H1 (cell line): ENCODE results near the gene ATPAF1. TPM values are rescaled to one million over a fixed set of nuclear protein-coding genes. Genes with fewer than 3 reads are reported as not detected.

ENCODE experiments used
- CTCF ChIA-PET: fragments of 300-600 bp; sonication (Branson Sonifier 250); formaldehyde crosslinking; loops from one replicate; lab custom pipeline; 2021; ENCODE audit not compliant: partially characterized antibody; lab: Charles Lee
- POLR2A ChIA-PET: fragments of 300-600 bp; sonication (Branson Sonifier 250); formaldehyde crosslinking; loops from one replicate; lab custom pipeline; 2021; ENCODE audit warnings: inconsistent platforms; ENCODE audit not compliant: partially characterized antibody; lab: Charles Lee
- DNase-seq, 2 experiments: peaks; one replicate each; pipeline versions ENCODE4 v3.0.0 to v3.0.0-alpha.2; 2010 to 2022; ENCODE audit warnings: low spot score in 2 of 2, low read depth in 1 of 2, mixed read lengths in 1 of 2
- FAIRE-seq: peaks from 2 replicates; lab custom pipeline; 2011; peaks lifted over from hg19 to GRCh38; lab: Jason Lieb, UNC
- H2AFZ ChIP-seq: 2 replicates; pipeline ENCODE4 v1.8.1; 2012; ENCODE audit warnings: low read length, inconsistent platforms
- H2AK5ac ChIP-seq: 2 replicates; pipeline ENCODE4 v1.6.1; 2013; ENCODE audit warnings: low read depth, low read length
- H2BK120ac ChIP-seq: replicated peaks from 2 replicates; pipeline ENCODE3; 2013; ENCODE audit warnings: low read depth, low read length, inconsistent platforms
- H2BK12ac ChIP-seq: 2 replicates; pipeline ENCODE4 v1.6.1; 2013; ENCODE audit warnings: low read depth, low read length
- H2BK15ac ChIP-seq: 2 replicates; pipeline ENCODE4 v1.6.1; 2013; ENCODE audit warnings: low read length
- H2BK20ac ChIP-seq: 2 replicates; pipeline ENCODE4 v1.6.1; 2013; ENCODE audit warnings: low read length
- H2BK5ac ChIP-seq: 2 replicates; pipeline ENCODE4 v1.6.1; 2013; ENCODE audit warnings: low read depth, low read length
- H3K14ac ChIP-seq: 2 replicates; pipeline ENCODE4 v1.6.1; 2013; ENCODE audit warnings: inconsistent platforms; ENCODE audit not compliant: insufficient read length
- H3K18ac ChIP-seq: 2 replicates; pipeline ENCODE4 v1.6.1; 2013; ENCODE audit warnings: low read length; ENCODE audit errors: extremely low read depth
- H3K23ac ChIP-seq: 2 replicates; pipeline ENCODE4 v1.6.1; 2013; ENCODE audit warnings: inconsistent platforms; ENCODE audit not compliant: insufficient read length
- H3K23me2 ChIP-seq: 2 replicates; pipeline ENCODE4 v1.6.1; 2013; ENCODE audit warnings: low read depth, low read length
- H3K27ac ChIP-seq: 2 replicates; pipeline ENCODE4 v1.6.1; 2011; ENCODE audit warnings: low read depth, low read length, inconsistent platforms
- H3K27me3 ChIP-seq, 4 experiments: replicated peaks in 1 of 4; 1 replicate in 1 of 4; 2 replicates in 3 of 4; pipeline versions ENCODE4 v1.6.1 to v1.8.1; 2011 to 2013; ENCODE audit warnings: low read length in 3 of 4, mild to moderate bottlenecking in 3 of 4, inconsistent platforms in 2 of 4, mixed read lengths in 2 of 4, moderate library complexity in 1 of 4; ENCODE audit not compliant: control insufficient read depth in 3 of 4, insufficient read depth in 3 of 4; ENCODE audit errors: extremely low read depth in 1 of 4
- H3K36me3 ChIP-seq, 4 experiments: 2 replicates each; pipeline versions ENCODE4 v1.6.1 to v1.8.1; 2011 to 2013; ENCODE audit warnings: mild to moderate bottlenecking in 4 of 4, low read length in 3 of 4, moderate library complexity in 2 of 4, control low read depth in 1 of 4, inconsistent platforms in 1 of 4; ENCODE audit not compliant: insufficient read depth in 4 of 4, control insufficient read depth in 2 of 4
- H3K4ac ChIP-seq: replicated peaks from 2 replicates; pipeline ENCODE3; 2013; ENCODE audit warnings: low read length, low read depth, mixed read lengths, inconsistent platforms; ENCODE audit not compliant: insufficient read length
- H3K4me1 ChIP-seq, 4 experiments: replicated peaks in 1 of 4; 1 replicate in 1 of 4; 2 replicates in 3 of 4; pipeline versions ENCODE4 v1.6.1 to v1.8.1; 2011 to 2013; ENCODE audit warnings: low read length in 3 of 4, inconsistent platforms in 2 of 4, mixed read lengths in 1 of 4; ENCODE audit not compliant: insufficient read depth in 4 of 4, control insufficient read depth in 3 of 4
- H3K4me2 ChIP-seq, 2 experiments: 2 replicates each; pipeline versions ENCODE4 v1.6.1 to v1.8.1; 2011 to 2013; ENCODE audit warnings: low read depth in 2 of 2, low read length in 2 of 2, control low read depth in 1 of 2, inconsistent platforms in 1 of 2, mild to moderate bottlenecking in 1 of 2; ENCODE audit not compliant: insufficient read depth in 1 of 2
- H3K4me3 ChIP-seq, 4 experiments: fragments of 200-600, 300-600 bp in 1 of 4; sonication (generic), shearing (Covaris generic), sonication (Bioruptor Twin) in 1 of 4; 2 replicates each; pipeline versions ENCODE4 v1.5.1 to v1.8.1; 2011 to 2016; ENCODE audit warnings: low read length in 4 of 4, low read depth in 3 of 4, control low read depth in 2 of 4, inconsistent platforms in 2 of 4, mild to moderate bottlenecking in 2 of 4, mixed read lengths in 1 of 4, moderate library complexity in 1 of 4; ENCODE audit not compliant: insufficient read depth in 2 of 4; ENCODE audit errors: extremely low read depth in 1 of 4
- H3K56ac ChIP-seq: replicated peaks from 2 replicates; pipeline ENCODE3; 2013; ENCODE audit warnings: low read depth, mild to moderate bottlenecking, mixed read lengths, low read length, inconsistent platforms; ENCODE audit not compliant: insufficient read length
- H3K79me1 ChIP-seq: 2 replicates; pipeline ENCODE4 v1.6.1; 2013; ENCODE audit warnings: low read depth, low read length, control low read depth
- H3K79me2 ChIP-seq, 2 experiments: 2 replicates each; pipeline versions ENCODE4 v1.6.1 to v1.8.1; 2012 to 2013; ENCODE audit warnings: low read length in 2 of 2, mild to moderate bottlenecking in 2 of 2, inconsistent platforms in 1 of 2; ENCODE audit not compliant: insufficient read depth in 2 of 2, control insufficient read depth in 1 of 2
- H3K9ac ChIP-seq, 4 experiments: replicated peaks in 1 of 4; 1 replicate in 1 of 4; 2 replicates in 3 of 4; pipeline versions ENCODE4 v1.6.1 to v1.8.1; 2011 to 2013; ENCODE audit warnings: low read depth in 3 of 4, low read length in 3 of 4, control low read depth in 2 of 4, mild to moderate bottlenecking in 2 of 4, moderate library complexity in 2 of 4, inconsistent platforms in 1 of 4; ENCODE audit errors: extremely low read depth in 1 of 4
- H3K9me3 ChIP-seq, 2 experiments: 2 replicates each; pipeline versions ENCODE4 v1.6.1 to v1.8.1; 2012 to 2013; ENCODE audit warnings: mild to moderate bottlenecking in 2 of 2, moderate library complexity in 2 of 2, control low read depth in 1 of 2, inconsistent platforms in 1 of 2, low read depth in 1 of 2, low read length in 1 of 2, mixed read lengths in 1 of 2; ENCODE audit not compliant: insufficient read depth in 2 of 2
- H4K20me1 ChIP-seq, 2 experiments: replicated peaks in 1 of 2; 2 replicates each; pipeline versions ENCODE3 to v1.8.1; 2011 to 2013; ENCODE audit warnings: inconsistent platforms in 2 of 2, low read length in 2 of 2, mild to moderate bottlenecking in 1 of 2; ENCODE audit not compliant: insufficient read depth in 2 of 2, control insufficient read depth in 1 of 2
- H4K5ac ChIP-seq: 2 replicates; pipeline ENCODE4 v1.6.1; 2013; ENCODE audit warnings: low read length, low read depth, mixed read lengths, inconsistent platforms; ENCODE audit not compliant: insufficient read length
- H4K8ac ChIP-seq: 2 replicates; pipeline ENCODE4 v1.8.0; 2013; ENCODE audit warnings: mild to moderate bottlenecking, moderate library complexity, low read length, inconsistent platforms; ENCODE audit not compliant: insufficient read depth; ENCODE audit errors: extremely low read depth
- H4K91ac ChIP-seq: replicated peaks from 2 replicates; pipeline ENCODE3; 2013; ENCODE audit warnings: low read length, mixed read lengths, inconsistent platforms; ENCODE audit not compliant: insufficient read length
- BACH1 ChIP-seq: IDR thresholded peaks from 2 replicates; pipeline ENCODE4 v1.6.1; 2012; ENCODE audit warnings: low read length, improper control_type of control experiment
- BCL11A ChIP-seq, 2 experiments: IDR thresholded peaks; one replicate each; pipeline ENCODE4 v1.6.1; 2011; ENCODE audit warnings: low read depth in 2 of 2, low read length in 2 of 2, mild to moderate bottlenecking in 2 of 2
- CHD1 ChIP-seq: IDR thresholded peaks from 2 replicates; pipeline ENCODE4 v1.6.1; 2012; ENCODE audit warnings: low read depth, low read length, improper control_type of control experiment
- EZH2 ChIP-seq: fragments of 200-600 bp; sonication (generic); IDR thresholded peaks from 2 replicates; pipeline ENCODE4 v1.7.1; 2012; ENCODE audit warnings: low read depth, mild to moderate bottlenecking, moderate library complexity, low read length, inconsistent platforms; ENCODE audit not compliant: severe bottlenecking
- POU5F1 ChIP-seq: IDR thresholded peaks from 2 replicates; pipeline ENCODE4 v1.6.1; 2011; ENCODE audit warnings: low read depth, mild to moderate bottlenecking, low read length, moderate library complexity
- SIRT6 ChIP-seq: IDR thresholded peaks from one replicate; pipeline ENCODE4 v1.7.1; 2012; ENCODE audit warnings: low read length, inconsistent platforms
- SIX5 ChIP-seq: IDR thresholded peaks from 2 replicates; pipeline ENCODE4 v1.6.1; 2011; ENCODE audit warnings: mild to moderate bottlenecking, low read depth, low read length
- SP4 ChIP-seq: IDR thresholded peaks from 2 replicates; pipeline ENCODE4 v1.6.1; 2012; ENCODE audit warnings: low read length, inconsistent platforms
- SRF ChIP-seq: IDR thresholded peaks from 2 replicates; pipeline ENCODE4 v1.6.1; 2011; ENCODE audit warnings: mild to moderate bottlenecking, low read depth, low read length, moderate library complexity
- TBP ChIP-seq: IDR thresholded peaks from 2 replicates; pipeline ENCODE4 v1.6.1; 2011; ENCODE audit warnings: low read depth, low read length, improper control_type of control experiment
- TEAD4 ChIP-seq: IDR thresholded peaks from 2 replicates; pipeline ENCODE4 v1.6.1; 2012; ENCODE audit warnings: low read depth, low read length, inconsistent platforms, mixed read lengths
- WGBS, 2 experiments: shearing (Covaris generic) in 1 of 2; methylation state at CpG; one replicate each; pipeline versions ENCODE4 v1.1.6 to v1.1.7; 2013 to 2015; ENCODE audit warnings: low lambda C conversion rate in 2 of 2, mixed read lengths in 2 of 2, inconsistent platforms in 1 of 2, low coverage in 1 of 2, missing lambda C conversion rate in 1 of 2; ENCODE audit not compliant: insufficient replicate concordance in 2 of 2, insufficient coverage in 1 of 2, insufficient read length in 1 of 2; ENCODE audit errors: extremely low coverage in 1 of 2, missing lambda C conversion rate in 1 of 2; 5-methylcytosine and 5-hydroxymethylcytosine counted together
- polyA plus RNA-seq, 7 experiments: library from polyadenylated mRNA; depleted of rRNA in 3 of 7; stranded (reverse) in 5 of 7; unstranded in 2 of 7; fragments of >200 nt in 5 of 7; fragments of 200-250 nt in 2 of 7; gene quantifications; 1 replicate in 5 of 7; 2 replicates in 1 of 7; 4 replicates in 1 of 7; pipeline versions ENCODE4 v1.2.1 to v1.2.3, GENCODE V29; 2011 to 2013; ENCODE audit warnings: missing spikeins in 2 of 7, mixed read lengths in 2 of 7
- total RNA-seq: library from RNA; stranded (reverse); fragmentation: NEBNext Ultra II Directional; extraction: Animal tissue kit (Norgen Biotek cat#: 25700); gene quantifications from 2 replicates; pipeline ENCODE4 v1.2.1, GENCODE V29; 2021
- TF ChIP-seq, protein P1 (sequence below): IDR thresholded peaks from 2 replicates; pipeline ENCODE4 v1.6.1; 2012; ENCODE audit warnings: low read length, inconsistent platforms
- TF ChIP-seq, protein P2 (sequence below): IDR thresholded peaks from 2 replicates; pipeline ENCODE4 v1.6.1; 2011; ENCODE audit warnings: low read depth, mild to moderate bottlenecking, low read length; ENCODE audit not compliant: insufficient read depth

The ATPAF1 gene
- total and polyA plus RNA-seq, 2 of the 8 experiments (the other 6 are each of a cell fraction or from before 2014, with no cell fraction given), result 46.7 to 55.9 TPM

DNA sequence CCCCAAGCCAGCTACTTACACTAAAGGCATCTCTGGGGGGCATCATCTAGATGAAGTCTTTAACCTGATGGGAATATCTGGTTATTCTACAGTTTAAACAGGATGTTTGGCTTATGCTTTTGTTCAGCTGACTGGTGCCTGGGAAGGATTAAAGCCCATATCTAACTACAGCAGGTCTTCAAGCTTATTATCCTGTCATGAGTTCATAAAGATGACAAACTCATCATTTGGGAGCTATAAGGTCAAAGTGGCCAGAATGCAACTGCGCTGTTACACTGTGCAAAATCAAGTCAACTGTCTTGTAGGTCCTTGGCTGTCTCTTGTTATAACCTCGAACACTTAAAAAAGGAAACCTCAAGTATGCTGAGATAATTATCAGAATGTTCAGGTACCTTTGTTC lies 33.0 kb downstream of the ATPAF1 start:
- Histone ChIP-seq H3K18ac (no peak overlapping the region), H2AK5ac (no peak overlapping the region), H2BK5ac (no peak overlapping the region), H3K9me3 (no peaks in the 10 kb centered on the region), H2BK15ac (no peak overlapping the region), H3K4me3 (no peak overlapping the region), H2BK12ac (no peak overlapping the region), H2BK20ac (no peak overlapping the region), H3K4me2 (no peak overlapping the region), H3K79me1 (no peaks in the 10 kb centered on the region), H2BK120ac (no peak overlapping the region), H3K23me2 (no peaks in the 10 kb centered on the region), H3K79me2 (no peaks in the 10 kb centered on the region), H3K36me3 (peaks cover 0 to 31% (median 13%) of the 10 kb centered on the region in 4 experiments; a peak in 6 of 8 replicates), H4K91ac (no peak overlapping the region), H3K27me3 (no peaks in the 10 kb centered on the region), H3K9ac (no peak overlapping the region), H3K23ac (no peak overlapping the region), H3K56ac (no peak overlapping the region), H3K4me1 (no peaks in the 10 kb centered on the region), H2AFZ (no peak overlapping the region), H3K4ac (no peak overlapping the region), H3K14ac (no peak overlapping the region), H4K20me1 (no peaks in the 10 kb centered on the region), H4K5ac (no peak overlapping the region), H3K27ac (no peak overlapping the region), H4K8ac (no peak overlapping the region)
- CTCF ChIA-PET, result interaction anchor here (1.0 to 10.9 kb wide), 5 partner anchors 10 to 221 kb away, joined by 3 to 78 read pairs (median 3); partner anchors contain the start of gene MOB3C
- WGBS, 2 experiments, result 100% methylated on average over 2 of the region's 2 CpGs; no CpG with 5 or more reads in 1 of the 2 experiments
- DNase-seq (no peak), FAIRE-seq (no peak)
- POLR2A ChIA-PET, result interaction anchor here (0.7 to 2.9 kb wide), 5 partner anchors 9 to 55 kb away, joined by 3 to 10 read pairs (median 3); partner anchors contain the start of genes MKNK1 and MOB3C
- TF ChIP-seq CHD1, result no peak
- no peak for TF ChIP-seq BCL11A (IDR thresholded peaks at IDR 0.05; ENCODE audit: low read depth in 2 of 2, low read length in 2 of 2)
- TF ChIP-seq BACH1, result no peak
- no peak for TF ChIP-seq SRF
- TF ChIP-seq, protein P1, sequence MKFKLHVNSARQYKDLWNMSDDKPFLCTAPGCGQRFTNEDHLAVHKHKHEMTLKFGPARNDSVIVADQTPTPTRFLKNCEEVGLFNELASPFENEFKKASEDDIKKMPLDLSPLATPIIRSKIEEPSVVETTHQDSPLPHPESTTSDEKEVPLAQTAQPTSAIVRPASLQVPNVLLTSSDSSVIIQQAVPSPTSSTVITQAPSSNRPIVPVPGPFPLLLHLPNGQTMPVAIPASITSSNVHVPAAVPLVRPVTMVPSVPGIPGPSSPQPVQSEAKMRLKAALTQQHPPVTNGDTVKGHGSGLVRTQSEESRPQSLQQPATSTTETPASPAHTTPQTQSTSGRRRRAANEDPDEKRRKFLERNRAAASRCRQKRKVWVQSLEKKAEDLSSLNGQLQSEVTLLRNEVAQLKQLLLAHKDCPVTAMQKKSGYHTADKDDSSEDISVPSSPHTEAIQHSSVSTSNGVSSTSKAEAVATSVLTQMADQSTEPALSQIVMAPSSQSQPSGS, result no peak
- TF ChIP-seq EZH2, result no peak
- no peak for TF ChIP-seq TEAD4
- no peak for TF ChIP-seq TBP
- TF ChIP-seq SP4, result no peak
- no peak for TF ChIP-seq SIRT6
- no peak for TF ChIP-seq SIX5
- TF ChIP-seq, protein P2, sequence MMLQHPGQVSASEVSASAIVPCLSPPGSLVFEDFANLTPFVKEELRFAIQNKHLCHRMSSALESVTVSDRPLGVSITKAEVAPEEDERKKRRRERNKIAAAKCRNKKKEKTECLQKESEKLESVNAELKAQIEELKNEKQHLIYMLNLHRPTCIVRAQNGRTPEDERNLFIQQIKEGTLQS, result no peak
- no peak for TF ChIP-seq POU5F1
